Raji (cell line): ENCODE measurements around the gene TEX53.

ENCODE experiments used
- POLR2A ChIP-seq: IDR thresholded peaks from 2 replicates; pipeline ENCODE4 v1.6.1; 2011; ENCODE audit warnings: low read depth, low read length, control low read depth; ENCODE audit not compliant: insufficient read depth

The TEX53 gene

DNA sequence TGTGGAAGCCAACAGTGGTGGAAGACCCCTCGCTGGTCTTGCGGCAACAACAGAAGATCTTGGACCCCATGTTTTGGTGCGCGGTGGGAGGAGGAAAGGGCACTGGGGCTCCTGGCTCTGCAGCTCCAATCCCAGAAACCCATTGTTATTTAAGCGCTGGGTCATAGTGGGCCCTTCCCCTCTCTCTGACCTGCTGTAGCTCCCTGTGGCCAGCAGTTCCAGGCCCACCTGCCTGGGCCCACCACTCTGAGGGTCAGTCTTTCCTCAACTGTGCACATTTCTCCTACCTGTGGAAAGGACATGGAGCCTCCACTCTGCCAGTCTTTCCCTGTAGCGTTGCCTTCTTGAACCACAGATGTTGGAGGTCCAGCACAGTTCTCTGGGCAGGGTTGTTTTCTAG lies at the start of gene TEX53:
Gene TEX53 (minus strand): TSS at position 101 of the 400 bp plus-strand sequence. CDS start 31 bp downstream, at position 70.
- TF ChIP-seq POLR2A: no peak

DNA sequence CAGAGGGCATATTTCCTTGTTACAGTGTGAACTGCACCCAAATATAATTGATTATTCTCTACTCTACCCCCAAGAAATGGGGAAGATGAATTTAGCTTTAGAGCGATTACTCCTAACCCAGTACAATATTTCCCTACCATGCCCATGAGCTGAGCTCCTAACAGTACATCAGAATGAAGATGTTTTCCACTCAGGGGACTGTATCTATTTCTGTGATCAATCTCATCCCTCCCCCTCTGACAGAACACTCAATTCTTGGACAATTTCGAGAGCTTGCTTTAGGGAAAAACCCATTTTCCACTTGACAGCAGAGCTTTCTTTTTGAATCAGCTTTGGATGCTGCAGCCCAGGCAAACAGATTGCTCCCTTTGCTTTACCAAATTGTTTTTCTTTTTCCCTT lies 49.1 kb upstream of the TEX53 start:
- no peak for TF ChIP-seq POLR2A

DNA sequence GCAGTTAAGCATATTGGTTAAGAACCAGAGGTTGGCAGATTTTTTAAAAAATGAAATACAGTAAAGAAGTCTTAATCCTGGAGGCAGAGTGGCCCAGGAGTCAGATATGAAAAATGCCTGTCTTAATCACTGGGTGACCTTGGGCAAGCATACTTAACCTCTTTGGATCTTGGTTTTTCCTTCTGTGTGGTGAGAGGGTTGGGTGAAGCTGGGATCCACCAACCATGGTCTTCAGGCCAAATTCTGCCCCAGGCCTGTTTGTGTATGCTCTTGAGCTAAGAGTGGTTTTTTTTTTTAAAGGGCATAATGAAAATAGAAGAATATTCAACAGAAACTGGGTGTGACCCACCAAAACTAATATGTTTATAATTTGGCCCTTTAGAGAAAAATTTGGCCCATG lies 44.4 kb upstream of the TEX53 start:
- no peak for TF ChIP-seq POLR2A

DNA sequence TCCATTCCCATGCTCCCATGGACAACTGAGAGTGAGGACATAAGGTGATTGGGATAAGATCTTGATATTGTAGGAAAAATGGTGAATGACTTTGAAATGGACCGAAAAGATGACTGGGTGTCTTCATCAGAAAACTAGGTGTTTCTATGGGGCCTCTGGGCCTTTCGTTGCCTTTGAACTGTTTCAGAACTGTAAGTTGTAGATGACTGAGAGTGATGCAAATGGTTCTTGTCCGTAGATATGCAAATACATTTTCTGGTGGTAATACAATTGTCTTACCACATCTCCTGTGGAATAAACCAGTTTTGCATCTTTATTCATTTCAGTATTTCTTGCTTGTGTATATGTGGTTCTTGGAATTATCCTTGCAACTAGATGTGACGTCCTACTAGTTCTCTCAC lies 40.3 kb upstream of the TEX53 start:
- no peak for TF ChIP-seq POLR2A

DNA sequence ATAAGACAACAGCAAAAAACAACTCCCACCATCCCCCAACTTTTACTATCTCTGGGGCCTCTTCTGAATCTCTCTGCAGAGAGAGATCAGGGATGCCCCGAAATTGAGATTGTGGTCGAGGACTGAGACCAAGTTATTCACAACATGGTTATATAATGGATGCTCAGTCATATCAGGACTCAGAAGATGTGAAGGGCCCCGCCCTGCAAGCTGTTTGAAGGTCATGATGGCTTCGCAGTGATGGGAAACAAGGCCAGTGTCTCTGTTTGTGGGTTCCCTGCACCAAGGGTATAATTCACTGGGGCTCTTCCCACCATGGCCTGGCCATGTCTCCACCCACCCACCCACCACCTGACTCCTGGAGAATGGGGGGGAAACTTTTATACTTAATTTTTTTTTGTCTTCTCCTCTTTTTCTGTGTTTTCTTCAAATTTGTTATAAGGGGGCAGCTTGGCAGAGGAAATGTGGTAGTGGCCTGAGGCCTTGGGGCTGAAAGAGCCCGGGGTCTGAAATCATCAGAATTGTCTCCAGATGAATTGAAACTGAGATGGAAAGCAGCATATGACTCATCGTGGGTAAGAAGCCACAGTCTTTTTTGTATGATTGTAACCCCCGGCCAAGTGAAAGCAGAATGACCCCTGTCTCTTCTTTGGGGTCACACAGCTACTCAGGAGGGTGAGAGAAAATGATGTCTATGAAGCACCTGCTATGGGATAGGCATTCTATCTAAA lies 39.4 kb upstream of the TEX53 start:
- TF ChIP-seq POLR2A: no peak

DNA sequence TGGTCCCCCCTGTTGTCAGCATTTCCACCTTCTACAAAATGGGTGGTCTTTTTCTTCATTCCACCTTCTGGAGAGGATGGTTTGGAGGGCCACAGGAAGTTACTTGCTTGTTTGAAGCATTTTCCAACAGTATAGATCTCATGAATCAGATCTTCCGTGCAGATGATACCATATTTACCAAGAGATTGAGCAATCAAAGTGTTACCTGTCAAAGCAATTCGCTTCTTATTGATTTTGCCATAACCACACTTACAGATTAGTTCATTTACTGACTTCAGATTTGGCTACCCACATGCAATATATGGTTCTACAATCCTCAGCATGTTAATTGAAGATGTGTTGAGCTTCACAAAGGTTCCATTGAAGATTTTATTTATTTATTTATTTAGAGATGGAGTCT lies 38.3 kb upstream of the TEX53 start:
- no peak for TF ChIP-seq POLR2A

DNA sequence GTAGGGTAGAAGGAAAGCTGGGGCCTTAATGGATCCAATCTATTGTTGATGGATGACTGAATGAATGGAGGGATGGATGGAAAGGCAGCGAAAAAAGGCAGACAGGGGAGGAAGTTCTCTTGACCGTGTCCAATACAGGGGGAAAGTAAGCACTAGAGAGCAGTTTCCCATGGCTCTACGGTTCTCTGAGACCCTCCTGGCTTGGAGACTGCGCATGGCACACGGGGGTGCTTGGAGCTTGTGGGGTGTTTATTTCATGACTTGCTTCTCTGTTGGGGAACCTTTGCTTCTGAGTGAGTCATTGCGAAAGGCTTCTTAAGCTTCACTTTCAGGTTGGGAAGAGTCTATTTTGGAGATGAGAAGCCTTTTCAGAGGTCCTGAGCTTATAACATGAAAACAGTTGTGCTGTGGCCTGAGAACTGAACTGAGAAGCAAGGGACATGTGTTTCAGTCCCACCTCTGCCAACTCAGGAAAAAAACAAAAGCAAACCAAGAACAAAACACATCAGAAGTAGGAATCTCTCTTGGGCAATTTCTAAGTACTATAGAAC lies 37.2 kb upstream of the TEX53 start:
- TF ChIP-seq POLR2A: no peak

DNA sequence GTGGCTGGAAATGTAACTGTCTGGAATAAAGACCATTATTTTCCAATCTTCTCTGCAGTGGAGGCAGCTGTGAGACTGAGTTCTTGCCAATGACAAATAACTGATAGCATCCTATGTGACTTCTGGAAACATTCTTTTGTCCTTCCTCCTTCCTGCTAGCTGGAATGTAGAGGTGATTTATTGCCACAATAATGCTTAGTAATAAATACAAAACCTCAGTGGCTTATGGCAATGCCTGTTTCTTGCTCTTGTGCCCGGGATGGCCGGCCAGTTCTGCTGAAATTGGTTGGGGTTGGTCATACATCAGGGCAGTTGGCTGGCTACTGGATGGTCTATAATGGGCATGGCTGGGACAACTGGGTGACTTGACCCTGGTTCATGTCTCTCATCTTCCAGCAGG lies 36.5 kb upstream of the TEX53 start:
- TF ChIP-seq POLR2A: no peak

DNA sequence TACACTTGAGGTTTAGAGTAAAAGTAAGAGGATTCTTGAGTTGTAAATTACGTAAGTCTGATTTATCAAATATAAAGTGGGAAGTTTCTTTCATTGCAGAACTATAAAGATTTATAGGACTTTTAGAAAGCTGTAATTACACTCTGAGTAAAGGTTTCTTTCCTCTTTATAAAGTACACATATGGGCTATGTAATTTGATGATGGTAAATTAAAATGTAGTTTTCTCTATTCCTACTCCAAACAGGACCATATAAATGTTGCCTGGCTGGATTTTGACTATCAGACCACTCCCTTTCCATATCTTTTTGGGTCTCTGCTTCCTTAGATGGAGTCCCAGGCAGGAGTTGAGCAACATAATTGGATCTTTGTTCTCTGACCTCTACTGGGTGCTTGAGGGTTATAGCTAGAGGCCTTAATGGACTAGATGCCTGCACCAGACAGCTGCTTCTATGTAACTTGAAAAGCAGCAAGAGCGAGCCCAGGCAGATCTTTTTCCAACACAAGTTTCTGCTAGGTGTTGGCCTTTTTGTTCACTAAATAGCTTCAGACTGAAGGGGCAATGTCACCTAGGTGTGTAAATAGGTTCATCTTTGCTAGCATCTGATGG lies 35.7 kb upstream of the TEX53 start:
- TF ChIP-seq POLR2A: no peak

DNA sequence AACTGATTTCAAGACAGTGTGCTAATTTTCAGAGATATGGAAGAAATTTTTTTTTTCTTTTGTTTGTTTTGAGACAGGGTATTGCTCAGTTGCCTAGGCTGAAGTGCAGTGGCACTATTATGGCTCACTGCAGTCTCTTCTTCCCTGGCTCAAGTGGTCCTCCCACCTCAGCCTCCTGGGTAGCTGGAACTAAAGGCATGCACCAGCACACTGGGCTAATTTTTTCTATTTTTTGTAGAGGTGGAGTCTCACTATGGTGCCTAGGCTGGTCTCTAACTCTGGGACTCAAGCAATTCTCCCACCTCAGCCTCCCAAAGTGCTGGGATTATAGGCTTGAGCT lies 34.3 kb upstream of the TEX53 start:
- no peak for TF ChIP-seq POLR2A

DNA sequence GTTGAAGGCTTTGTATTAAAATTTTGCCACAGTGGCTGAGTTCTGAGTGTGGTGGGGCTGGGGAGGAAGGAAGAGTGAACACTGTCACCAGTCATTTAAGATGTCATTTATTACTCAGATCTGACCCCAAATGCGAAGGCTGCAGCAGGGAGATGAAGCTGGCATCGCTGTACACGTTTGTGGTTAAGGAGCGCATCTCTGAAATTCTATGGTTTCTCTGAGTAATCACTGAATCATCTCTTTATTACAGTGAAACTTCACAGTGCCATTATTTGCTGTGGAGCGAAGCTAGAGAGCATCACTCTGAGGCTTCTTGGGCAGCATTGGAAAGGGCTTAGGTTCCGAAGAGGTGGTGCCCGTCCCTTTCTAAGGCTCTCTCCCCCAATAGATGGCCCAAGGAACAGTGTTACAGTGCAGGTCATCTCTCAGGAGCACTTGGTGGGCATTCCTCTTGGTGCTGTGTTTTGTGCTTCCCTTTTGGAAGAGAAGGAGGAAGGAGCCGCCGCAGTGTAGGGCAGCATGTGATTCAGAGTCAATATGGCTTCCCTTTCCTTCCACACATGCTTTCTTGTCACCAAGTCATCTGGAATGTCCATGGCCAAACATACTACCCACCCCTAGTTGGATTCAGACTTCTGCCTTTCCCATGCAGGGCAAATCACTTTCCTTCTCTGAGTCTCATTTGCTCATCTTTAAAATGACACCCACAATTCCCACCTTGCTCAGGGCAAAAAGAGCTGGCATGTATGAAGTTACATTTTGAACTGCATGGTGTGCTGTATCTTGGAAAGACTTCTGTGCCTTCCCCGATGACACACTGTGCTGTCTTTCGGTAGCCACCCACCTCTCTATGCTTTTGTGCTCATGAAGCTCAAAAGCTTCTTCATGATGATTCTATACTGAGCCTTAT lies 33.7 kb upstream of the TEX53 start:
- no peak for TF ChIP-seq POLR2A

DNA sequence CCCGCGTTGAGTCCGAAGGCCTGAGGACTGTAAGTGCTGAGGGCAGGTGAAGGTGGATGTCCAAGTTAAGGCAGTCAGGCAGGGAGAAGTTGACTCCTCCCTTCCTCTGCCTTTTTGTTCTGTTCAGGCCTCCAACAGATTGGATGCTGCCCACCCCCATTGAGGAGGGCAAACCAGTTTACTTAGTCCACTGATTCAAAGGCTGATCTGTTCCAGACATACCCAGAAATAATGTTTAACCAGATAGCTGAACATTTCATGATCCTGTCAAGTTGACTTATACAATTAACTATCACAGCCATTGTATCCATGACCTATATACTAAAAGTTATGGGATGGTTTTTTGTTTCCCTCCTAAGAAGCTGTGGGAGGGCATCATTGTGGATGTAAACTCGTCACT lies 32.7 kb upstream of the TEX53 start:
- TF ChIP-seq POLR2A: no peak

DNA sequence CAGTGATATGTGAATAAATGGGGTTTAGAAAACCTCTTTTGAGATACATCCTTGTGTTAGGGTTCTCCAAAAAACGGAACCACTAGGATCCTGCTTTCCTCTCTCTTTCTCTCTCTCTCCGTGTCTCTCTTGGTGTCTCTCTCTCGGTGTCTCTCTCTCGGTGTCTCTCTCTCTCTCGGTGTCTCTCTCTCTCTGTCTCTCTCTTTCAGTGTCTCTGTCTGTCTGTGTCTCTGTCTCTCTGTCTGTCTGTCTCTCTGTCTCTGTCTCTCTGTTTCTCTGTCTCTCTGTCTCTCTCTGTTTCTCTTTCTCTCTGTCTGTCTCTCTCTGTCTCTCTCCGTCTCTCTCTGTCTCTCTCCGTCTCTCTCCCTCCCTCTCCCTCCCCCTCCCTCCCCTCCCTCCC lies 32.2 kb upstream of the TEX53 start:
- no peak for TF ChIP-seq POLR2A

DNA sequence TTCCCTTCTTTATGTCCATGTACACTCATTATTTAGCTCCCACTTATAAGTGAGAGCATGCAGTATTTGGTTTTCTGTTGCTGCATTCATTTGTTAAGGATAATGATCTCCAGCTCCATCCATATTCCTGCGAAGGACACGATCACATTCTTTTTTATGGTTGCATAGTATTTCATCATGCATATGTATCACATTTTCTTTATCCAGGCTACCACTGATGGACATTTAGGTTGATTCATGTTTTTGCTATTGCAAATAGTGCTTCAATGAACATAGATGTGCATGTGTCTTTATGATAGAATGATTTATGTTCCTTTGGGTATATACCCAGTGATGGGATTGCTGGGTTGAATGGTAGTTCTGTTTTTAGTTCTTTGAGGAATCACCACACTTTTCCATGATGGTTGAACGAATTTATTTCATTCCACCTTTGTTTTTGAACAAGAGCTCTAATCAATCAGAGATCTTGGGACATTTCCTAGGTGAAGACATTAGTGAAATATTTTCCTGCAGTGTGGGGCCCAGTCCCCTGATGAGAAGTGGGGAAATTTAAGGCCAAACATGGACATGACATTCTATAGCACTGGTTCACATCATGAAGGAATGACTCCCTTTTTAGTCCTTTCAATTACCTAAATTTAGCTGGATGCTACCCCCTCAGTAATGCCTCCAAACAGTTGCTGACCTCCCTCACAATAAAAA lies 31.5 kb upstream of the TEX53 start:
- no peak for TF ChIP-seq POLR2A

DNA sequence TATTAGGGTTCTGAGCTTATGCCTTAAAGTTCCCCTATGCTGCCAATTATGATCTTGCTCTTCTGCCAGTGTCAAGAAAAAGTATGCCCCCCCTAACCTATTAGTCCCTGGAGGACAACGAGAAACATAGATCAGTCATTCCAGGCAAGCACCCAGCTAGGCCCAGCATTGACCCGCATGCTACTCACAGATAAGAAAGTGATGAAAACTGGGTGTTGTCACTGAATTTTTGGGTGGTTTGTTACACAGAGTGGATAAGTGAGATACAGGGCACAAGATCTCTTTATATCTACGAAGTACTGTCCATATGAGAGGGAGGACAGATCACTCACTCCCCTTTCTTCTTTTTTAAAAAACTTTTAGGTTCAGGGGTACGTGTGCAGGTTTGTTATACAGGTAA lies 30.8 kb upstream of the TEX53 start:
- TF ChIP-seq POLR2A: no peak
